Endometrium (tissue), 2 donors: ENCODE data around the gene SMIM30.

Source experiments
- FAIRE-seq: peaks from 2 replicates; lab custom pipeline; 2012; peaks lifted over from hg19 to GRCh38; lab: Jason Lieb, UNC
- donor health status: control.
- donor health status: control.

The SMIM30 gene

GRCh38 chr7:113100121-113100603 lies 18.2 kb downstream of the SMIM30 start:
- no peak for FAIRE-seq

- no peak for FAIRE-seq
These were observed 19.0 kb downstream of the SMIM30 start for GRCh38 chr7:113099284-113099919.

GRCh38 chr7:113094517-113095249 lies 23.7 kb downstream of the SMIM30 start:
- FAIRE-seq, result no peak

GRCh38 chr7:113093561-113093960 lies 24.8 kb downstream of the SMIM30 start:
- no peak for FAIRE-seq

GRCh38 chr7:113092762-113093161 lies 25.6 kb downstream of the SMIM30 start:
- no peak for FAIRE-seq

- FAIRE-seq, result peak; percentile 82
These were observed 31.0 kb downstream of the SMIM30 start for GRCh38 chr7:113087071-113087998.

GRCh38 chr7:113086431-113086888 lies 31.9 kb downstream of the SMIM30 start, which contains the start of gene GPR85:
Gene GPR85, minus strand, starts transcription at chr7:113086827. Its CDS starts 2,106 bp downstream, at chr7:113084721.
- no peak for FAIRE-seq

- no peak for FAIRE-seq
These were observed 32.5 kb downstream of the SMIM30 start for GRCh38 chr7:113085781-113086390.

- FAIRE-seq, result no peak
These were observed 33.7 kb downstream of the SMIM30 start for GRCh38 chr7:113084496-113085172.

GRCh38 chr7:113083816-113084495 lies 34.4 kb downstream of the SMIM30 start:
- FAIRE-seq, result no peak

GRCh38 chr7:113083132-113083815 lies 35.1 kb downstream of the SMIM30 start:
- FAIRE-seq, result no peak

GRCh38 chr7:113078331-113078730 lies 40.0 kb downstream of the SMIM30 start:
- FAIRE-seq, result no peak

- FAIRE-seq, result no peak
These were observed 41.7 kb downstream of the SMIM30 start for GRCh38 chr7:113076703-113077102.

GRCh38 chr7:113071465-113071864 lies 46.9 kb downstream of the SMIM30 start:
- no peak for FAIRE-seq
